GM12865 (cell line): ENCODE results near the gene OGFOD1.

Experiments
- DNase-seq: peaks from one replicate; pipeline ENCODE4 v3.0.0; 2010; ENCODE audit warnings: low read depth
- H3K4me3 ChIP-seq: 2 replicates; pipeline ENCODE4 v1.5.1; 2011; ENCODE audit warnings: mild to moderate bottlenecking, low read depth, low read length, control low read depth
- TF ChIP-seq, protein P1 (sequence below): IDR thresholded peaks from 2 replicates; pipeline ENCODE4 v1.5.1; 2011; ENCODE audit warnings: low read length, control low read depth, low read depth, inconsistent platforms; ENCODE audit not compliant: insufficient read depth; ENCODE audit errors: missing control alignments

Gene OGFOD1

DNA sequence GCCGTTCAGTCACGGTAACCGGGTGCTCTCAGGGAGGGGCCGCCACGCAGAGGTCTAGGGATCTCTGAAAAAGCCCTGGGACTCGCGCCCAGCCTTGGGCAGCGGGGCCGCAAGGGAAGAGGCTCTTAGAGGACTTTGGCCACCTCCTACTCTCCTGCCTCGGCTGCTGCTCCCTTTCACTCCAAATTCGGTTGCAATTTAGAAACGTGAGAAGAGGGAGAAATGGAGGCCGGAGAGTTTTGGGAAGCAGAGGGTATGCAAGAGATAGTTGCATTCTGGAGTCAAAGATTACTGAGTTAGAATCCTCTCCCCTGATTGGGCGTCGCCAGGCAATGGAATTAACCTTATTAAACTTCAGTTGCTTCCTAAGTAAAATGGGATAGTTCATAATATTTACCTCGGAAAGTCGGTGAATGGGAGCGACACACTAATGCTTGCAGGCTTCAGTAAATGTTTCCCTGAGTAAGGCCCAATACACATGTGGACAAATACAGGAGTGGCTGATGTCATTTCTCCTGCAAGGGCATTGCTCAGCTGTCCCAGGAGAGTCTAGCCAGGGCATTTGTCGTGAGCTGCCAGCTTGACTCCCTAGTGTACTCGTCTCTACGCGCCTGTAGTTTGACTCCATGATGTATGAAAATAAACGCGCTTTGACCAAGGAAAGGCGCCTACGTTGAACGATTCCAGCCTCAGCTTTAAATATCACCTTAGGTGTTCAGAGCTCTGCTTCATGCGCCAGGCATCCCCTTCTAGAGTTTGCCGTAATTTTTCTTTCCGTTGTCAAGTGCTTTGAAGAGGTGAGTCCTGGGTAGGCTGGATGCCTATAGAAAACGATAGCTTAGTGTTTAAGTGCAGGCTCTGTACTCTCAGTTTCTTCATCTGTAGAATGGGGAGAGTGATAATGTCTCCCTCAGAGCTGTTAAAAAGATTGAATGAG is 667 bp downstream of the OGFOD1 start:
- peak overlapping the region; percentile 99 for H3K4me3 ChIP-seq
- TF ChIP-seq, protein P1, sequence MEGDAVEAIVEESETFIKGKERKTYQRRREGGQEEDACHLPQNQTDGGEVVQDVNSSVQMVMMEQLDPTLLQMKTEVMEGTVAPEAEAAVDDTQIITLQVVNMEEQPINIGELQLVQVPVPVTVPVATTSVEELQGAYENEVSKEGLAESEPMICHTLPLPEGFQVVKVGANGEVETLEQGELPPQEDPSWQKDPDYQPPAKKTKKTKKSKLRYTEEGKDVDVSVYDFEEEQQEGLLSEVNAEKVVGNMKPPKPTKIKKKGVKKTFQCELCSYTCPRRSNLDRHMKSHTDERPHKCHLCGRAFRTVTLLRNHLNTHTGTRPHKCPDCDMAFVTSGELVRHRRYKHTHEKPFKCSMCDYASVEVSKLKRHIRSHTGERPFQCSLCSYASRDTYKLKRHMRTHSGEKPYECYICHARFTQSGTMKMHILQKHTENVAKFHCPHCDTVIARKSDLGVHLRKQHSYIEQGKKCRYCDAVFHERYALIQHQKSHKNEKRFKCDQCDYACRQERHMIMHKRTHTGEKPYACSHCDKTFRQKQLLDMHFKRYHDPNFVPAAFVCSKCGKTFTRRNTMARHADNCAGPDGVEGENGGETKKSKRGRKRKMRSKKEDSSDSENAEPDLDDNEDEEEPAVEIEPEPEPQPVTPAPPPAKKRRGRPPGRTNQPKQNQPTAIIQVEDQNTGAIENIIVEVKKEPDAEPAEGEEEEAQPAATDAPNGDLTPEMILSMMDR, result no peak
- DNase-seq, result peak; percentile 20

DNA sequence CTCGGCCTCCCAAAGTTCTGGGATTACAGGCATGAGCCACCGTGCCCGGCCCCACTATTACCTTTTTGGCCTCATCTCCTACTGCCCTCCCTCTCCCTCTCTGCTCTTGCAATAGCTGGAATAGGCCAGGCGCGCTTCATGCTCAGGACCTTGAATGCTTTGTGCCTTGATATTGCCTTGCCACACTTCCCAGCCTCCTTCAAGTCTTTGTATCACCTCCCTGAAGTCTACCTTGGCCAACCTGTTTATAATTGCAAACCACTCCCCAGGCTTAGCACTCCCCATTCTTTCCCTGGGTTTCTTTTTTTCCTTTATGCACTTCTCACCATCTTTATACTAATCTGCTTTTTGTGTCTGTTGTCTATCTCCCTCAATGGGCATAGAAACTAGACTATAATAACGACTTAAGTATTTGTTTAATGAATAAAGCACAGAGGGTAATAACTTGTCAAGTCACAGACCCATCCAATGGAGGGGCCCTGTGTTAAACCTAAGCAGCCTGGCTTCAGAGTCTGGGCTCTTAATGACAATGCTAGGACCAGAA is 6.6 kb downstream of the OGFOD1 start:
- TF ChIP-seq, protein P1, result no peak
- H3K4me3 ChIP-seq, result no peak overlapping the region
- no peak for DNase-seq

DNA sequence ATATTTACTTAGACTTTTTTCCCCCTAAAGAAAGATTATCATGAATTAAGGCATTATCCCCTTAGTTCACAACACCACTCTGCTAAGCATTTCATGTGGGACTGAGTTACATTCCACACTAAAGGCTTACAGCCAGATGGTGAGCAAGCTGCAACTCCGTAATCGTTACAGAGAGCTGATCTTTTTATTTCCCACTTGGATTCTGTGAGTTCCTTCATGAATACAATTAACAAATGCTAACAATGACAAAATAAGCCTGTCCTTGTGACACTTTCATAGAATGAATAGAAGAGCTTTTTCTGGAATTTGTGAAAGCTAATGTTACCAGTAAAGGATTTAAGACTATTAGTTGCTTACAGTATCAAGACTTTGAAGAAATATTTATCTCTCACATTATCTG is 8.7 kb downstream of the OGFOD1 start:
- TF ChIP-seq, protein P1, result no peak
- no peak overlapping the region for H3K4me3 ChIP-seq
- no peak for DNase-seq

DNA sequence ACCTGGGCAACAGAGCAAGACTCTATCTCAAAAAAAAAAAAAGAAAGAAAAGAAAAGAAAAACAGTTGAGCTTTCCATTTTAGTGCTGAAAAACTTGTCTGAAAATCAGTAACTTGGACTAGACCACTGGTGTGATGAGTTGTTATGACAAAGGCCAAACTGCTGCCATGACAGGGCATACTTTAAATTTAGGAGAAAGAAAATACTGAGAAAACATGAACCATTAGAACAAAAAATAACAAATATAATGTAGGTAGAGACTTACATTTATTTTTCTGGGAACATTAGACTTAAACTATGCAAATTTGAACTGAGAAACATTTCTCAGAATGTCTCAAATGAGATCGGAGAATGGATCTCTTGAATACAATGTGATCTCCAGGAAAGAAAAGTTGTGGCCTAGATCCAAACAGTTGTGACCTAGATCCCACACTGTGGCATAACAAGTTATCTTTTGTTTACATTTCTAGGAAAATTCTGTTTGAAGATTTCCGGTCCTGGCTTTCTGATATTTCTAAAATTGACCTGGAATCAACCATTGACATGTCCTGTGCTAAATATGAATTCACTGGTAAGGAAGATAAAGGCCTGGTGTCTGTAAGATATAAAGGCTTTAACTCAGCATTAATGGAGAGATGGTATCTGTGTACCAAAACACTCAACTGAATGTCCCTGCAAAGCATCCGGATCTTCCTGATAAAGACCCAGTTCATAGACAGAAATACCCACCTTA is 10.9 kb downstream of the OGFOD1 start:
- TF ChIP-seq, protein P1, result no peak
- H3K4me3 ChIP-seq, result no peak overlapping the region
- DNase-seq, result no peak

DNA sequence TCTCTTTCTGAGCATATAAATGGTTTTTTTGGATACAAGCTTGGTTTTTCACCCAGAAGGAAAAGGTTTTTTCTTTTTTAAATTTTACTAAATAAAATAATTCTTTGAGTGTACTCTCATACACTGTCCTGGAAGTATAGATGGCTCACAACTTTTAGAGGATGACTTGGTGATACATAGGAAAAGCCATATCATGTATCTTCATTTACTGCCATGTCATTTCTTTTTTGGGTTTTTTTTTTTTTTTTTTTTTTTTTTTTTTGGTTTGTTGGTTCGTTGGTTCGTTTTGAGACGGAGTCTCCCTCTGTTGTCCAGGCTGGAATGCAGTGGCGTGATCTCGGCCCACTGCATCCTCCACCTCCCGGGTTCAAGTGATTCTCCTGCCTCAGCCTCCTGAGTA is 11.8 kb downstream of the OGFOD1 start:
- TF ChIP-seq, protein P1, result no peak
- DNase-seq, result no peak
- no peak overlapping the region for H3K4me3 ChIP-seq

DNA sequence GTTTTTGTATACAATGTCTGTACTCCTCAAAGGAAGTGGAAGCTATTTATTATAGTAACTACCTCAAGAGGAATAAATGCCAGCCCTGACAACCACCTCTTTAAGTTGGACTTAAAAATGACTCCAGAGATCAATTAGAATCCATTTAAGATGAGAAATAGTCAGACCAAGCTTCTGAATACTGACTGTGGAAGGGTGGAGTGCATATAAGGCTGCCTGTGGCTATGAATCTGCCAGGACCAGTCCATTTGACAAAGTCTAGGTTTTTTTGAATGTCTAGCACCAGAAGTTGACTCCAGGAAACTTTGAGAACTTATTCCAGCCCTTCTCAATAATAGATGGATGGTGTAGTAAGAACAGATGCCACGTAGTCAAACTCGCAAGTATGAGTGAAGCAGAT is 15.0 kb downstream of the OGFOD1 start:
- DNase-seq, result no peak
- no peak overlapping the region for H3K4me3 ChIP-seq
- TF ChIP-seq, protein P1, result no peak
